ENCODE measurements around the gene TPCN2. TPM values are rescaled to one million over a fixed set of nuclear protein-coding genes. Genes with fewer than 3 reads are reported as not detected.

TPCN2 gene
- total and polyA plus RNA-seq, 9 of the 15 experiments (the other 6 are each of a cell fraction or from before 2014, with no cell fraction given) = 0.66 to 10.2 (median 4.6) TPM

DNA sequence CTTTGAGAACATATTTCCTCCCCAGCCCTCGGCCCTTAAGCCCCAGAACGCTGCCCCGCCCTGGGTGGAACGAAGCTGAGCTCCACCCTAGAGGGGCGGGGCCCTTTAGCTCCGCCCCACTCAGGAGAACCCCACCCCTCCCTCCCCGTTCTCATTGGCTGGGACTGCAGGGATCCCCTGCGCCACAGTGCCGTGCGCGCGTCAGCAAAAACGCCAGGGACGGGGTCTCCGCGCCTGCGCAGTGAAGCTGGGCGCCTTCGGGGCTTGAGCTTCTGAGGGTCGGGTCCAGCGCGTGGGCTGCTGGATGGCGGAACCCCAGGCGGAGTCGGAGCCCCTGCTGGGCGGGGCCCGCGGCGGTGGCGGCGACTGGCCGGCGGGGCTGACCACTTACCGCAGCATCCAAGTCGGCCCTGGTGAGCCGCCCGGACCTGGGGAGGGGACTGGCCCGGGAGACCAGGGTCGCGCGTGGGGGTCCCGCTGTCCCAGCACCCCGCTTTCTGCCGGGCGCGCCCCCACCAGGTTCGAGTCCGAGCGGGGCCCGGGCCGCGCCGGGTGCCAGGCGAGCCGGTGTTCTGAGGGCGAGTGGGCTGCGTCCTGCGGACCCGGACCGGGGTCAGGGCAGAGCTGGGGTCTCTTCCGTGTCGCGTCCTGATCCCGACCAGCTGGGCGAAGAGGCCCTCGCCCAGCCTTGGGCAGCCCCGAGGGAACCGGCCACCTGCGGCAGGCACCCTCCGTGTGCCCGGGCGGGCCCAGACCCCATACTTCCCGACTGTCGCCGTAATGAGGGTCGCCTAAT lies at the start of gene TPCN2 (continued):
- TF ChIP-seq MAZ (CRISPR knock-in tag; conservative IDR thresholded peaks at IDR 0.05 in 1 of 2, IDR thresholded peaks at IDR 0.05 in 1 of 2) (peak in 1 of 2 experiments; percentile 92; a peak in 3 of 4 replicates), CEBPG (CRISPR knock-in tag; IDR thresholded peaks at IDR 0.05) (no peak), CEBPG (tag; conservative IDR thresholded peaks at IDR 0.05 in 1 of 2, IDR thresholded peaks at IDR 0.05 in 1 of 2) (no peak), ZNF561 (CRISPR knock-in tag; conservative IDR thresholded peaks at IDR 0.05) (no peak), FOXA1 (IDR thresholded peaks at IDR 0.05; ENCODE audit: borderline replicate concordance) (no peak), SMARCA4 (IDR thresholded peaks at IDR 0.05) (no peak), NR2F6 (CRISPR knock-in tag; IDR thresholded peaks at IDR 0.05) (no peak), SREBF2 (CRISPR knock-in tag; IDR thresholded peaks at IDR 0.05) (no peak), XRCC3 (IDR thresholded peaks at IDR 0.05) (no peak), LEF1 (IDR thresholded peaks at IDR 0.05) (no peak), HOXB6 (CRISPR knock-in tag; IDR thresholded peaks at IDR 0.05; ENCODE audit: borderline replicate concordance) (no peak), IRF2 (CRISPR knock-in tag; IDR thresholded peaks at IDR 0.05) (no peak), CREB1 (IDR thresholded peaks at IDR 0.05) (peak; percentile 69), CREB1 (CRISPR knock-in tag; IDR thresholded peaks at IDR 0.05) (peak; percentile 54), RBM17 (IDR thresholded peaks at IDR 0.05; ENCODE audit: borderline replicate concordance, low read depth, low read length) (no peak)
- TF ChIP-seq, protein P1, sequence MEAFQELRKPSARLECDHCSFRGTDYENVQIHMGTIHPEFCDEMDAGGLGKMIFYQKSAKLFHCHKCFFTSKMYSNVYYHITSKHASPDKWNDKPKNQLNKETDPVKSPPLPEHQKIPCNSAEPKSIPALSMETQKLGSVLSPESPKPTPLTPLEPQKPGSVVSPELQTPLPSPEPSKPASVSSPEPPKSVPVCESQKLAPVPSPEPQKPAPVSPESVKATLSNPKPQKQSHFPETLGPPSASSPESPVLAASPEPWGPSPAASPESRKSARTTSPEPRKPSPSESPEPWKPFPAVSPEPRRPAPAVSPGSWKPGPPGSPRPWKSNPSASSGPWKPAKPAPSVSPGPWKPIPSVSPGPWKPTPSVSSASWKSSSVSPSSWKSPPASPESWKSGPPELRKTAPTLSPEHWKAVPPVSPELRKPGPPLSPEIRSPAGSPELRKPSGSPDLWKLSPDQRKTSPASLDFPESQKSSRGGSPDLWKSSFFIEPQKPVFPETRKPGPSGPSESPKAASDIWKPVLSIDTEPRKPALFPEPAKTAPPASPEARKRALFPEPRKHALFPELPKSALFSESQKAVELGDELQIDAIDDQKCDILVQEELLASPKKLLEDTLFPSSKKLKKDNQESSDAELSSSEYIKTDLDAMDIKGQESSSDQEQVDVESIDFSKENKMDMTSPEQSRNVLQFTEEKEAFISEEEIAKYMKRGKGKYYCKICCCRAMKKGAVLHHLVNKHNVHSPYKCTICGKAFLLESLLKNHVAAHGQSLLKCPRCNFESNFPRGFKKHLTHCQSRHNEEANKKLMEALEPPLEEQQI (IDR thresholded peaks at IDR 0.05) = no peak
- TF ChIP-seq, protein P2, sequence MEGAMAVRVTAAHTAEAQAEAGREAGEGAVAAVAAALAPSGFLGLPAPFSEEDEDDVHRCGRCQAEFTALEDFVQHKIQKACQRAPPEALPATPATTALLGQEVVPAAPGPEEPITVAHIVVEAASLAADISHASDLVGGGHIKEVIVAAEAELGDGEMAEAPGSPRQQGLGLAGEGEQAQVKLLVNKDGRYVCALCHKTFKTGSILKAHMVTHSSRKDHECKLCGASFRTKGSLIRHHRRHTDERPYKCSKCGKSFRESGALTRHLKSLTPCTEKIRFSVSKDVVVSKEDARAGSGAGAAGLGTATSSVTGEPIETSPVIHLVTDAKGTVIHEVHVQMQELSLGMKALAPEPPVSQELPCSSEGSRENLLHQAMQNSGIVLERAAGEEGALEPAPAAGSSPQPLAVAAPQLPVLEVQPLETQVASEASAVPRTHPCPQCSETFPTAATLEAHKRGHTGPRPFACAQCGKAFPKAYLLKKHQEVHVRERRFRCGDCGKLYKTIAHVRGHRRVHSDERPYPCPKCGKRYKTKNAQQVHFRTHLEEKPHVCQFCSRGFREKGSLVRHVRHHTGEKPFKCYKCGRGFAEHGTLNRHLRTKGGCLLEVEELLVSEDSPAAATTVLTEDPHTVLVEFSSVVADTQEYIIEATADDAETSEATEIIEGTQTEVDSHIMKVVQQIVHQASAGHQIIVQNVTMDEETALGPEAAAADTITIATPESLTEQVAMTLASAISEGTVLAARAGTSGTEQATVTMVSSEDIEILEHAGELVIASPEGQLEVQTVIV (CRISPR knock-in tag; IDR thresholded peaks at IDR 0.05; ENCODE audit: borderline replicate concordance) = no peak
- TF ChIP-seq, protein P3, sequence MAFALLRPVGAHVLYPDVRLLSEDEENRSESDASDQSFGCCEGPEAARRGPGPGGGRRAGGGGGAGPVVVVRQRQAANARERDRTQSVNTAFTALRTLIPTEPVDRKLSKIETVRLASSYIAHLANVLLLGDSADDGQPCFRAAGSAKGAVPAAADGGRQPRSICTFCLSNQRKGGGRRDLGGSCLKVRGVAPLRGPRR (CRISPR knock-in tag; IDR thresholded peaks at IDR 0.05) = no peak
- TF ChIP-seq, protein P4, sequence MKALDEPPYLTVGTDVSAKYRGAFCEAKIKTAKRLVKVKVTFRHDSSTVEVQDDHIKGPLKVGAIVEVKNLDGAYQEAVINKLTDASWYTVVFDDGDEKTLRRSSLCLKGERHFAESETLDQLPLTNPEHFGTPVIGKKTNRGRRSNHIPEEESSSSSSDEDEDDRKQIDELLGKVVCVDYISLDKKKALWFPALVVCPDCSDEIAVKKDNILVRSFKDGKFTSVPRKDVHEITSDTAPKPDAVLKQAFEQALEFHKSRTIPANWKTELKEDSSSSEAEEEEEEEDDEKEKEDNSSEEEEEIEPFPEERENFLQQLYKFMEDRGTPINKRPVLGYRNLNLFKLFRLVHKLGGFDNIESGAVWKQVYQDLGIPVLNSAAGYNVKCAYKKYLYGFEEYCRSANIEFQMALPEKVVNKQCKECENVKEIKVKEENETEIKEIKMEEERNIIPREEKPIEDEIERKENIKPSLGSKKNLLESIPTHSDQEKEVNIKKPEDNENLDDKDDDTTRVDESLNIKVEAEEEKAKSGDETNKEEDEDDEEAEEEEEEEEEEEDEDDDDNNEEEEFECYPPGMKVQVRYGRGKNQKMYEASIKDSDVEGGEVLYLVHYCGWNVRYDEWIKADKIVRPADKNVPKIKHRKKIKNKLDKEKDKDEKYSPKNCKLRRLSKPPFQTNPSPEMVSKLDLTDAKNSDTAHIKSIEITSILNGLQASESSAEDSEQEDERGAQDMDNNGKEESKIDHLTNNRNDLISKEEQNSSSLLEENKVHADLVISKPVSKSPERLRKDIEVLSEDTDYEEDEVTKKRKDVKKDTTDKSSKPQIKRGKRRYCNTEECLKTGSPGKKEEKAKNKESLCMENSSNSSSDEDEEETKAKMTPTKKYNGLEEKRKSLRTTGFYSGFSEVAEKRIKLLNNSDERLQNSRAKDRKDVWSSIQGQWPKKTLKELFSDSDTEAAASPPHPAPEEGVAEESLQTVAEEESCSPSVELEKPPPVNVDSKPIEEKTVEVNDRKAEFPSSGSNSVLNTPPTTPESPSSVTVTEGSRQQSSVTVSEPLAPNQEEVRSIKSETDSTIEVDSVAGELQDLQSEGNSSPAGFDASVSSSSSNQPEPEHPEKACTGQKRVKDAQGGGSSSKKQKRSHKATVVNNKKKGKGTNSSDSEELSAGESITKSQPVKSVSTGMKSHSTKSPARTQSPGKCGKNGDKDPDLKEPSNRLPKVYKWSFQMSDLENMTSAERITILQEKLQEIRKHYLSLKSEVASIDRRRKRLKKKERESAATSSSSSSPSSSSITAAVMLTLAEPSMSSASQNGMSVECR (CRISPR knock-in tag; IDR thresholded peaks at IDR 0.05) = peak; percentile 60; the same call in 1 of the 2 replicates

Measured in K562 (cell line).